ENCODE results near the gene TNS1. TPM values are rescaled to one million over a fixed set of nuclear protein-coding genes. Genes with fewer than 3 reads are reported as not detected.

TNS1 gene
- total and polyA plus RNA-seq, 4 donors = 67.0 to 377 (median 208) TPM

- TF ChIP-seq CTCF (IDR thresholded peaks at IDR 0.05; ENCODE audit: control extremely low read depth, extremely low read depth) = no peak
- no peak for DNase-seq
Measured at GRCh38 chr2:217872319-217872718, 130.5 kb downstream of the TNS1 start.

GRCh38 chr2:217870528-217871011 is 132.2 kb downstream of the TNS1 start:
- Histone ChIP-seq H3K27ac (ENCODE audit: low read depth in 1 of 2, low read length in 1 of 2) (peak overlapping the region in 1 of 2 donors; percentile 58), H3K9me3 (ENCODE audit: control insufficient read depth in 4 of 4, insufficient read depth in 3 of 4, low read length in 3 of 4) (peaks cover 0 to 3% (median 0%) of the 10 kb centered on the region in 4 donors), H3K4me3 (no peak overlapping the region), H3K27me3 (ENCODE audit: control insufficient read depth in 3 of 3, insufficient read depth in 3 of 3, low read length in 2 of 3) (no peaks in the 10 kb centered on the region), H3K9ac (ENCODE audit: insufficient read depth in 1 of 2, low read length in 2 of 2) (no peak overlapping the region), H3K4me1 (ENCODE audit: control insufficient read depth in 5 of 5, insufficient read depth in 5 of 5, low read length in 5 of 5) (no peaks in the 10 kb centered on the region), H3K36me3 (ENCODE audit: control insufficient read depth in 4 of 4, insufficient read depth in 4 of 4, low read length in 4 of 4) (peaks cover 28 to 72% (median 42%) of the 10 kb centered on the region in 4 donors)
- no peak for ATAC-seq (ENCODE audit: insufficient read depth, low FRiP score)
- no peak for DNase-seq
- no peak for TF ChIP-seq CTCF (IDR thresholded peaks at IDR 0.05; ENCODE audit: control extremely low read depth, extremely low read depth)
- 87 to 94% methylated on average over 13 of the region's 13 CpGs for WGBS, 2 donors

More at GRCh38 chr2:217872319-217872718, 130.5 kb downstream of the TNS1 start:
- Histone ChIP-seq H3K9me3 (ENCODE audit: control insufficient read depth in 4 of 4, insufficient read depth in 3 of 4, low read length in 3 of 4) (peaks cover 0 to 3% (median 0%) of the 10 kb centered on the region in 4 donors), H3K27me3 (ENCODE audit: control insufficient read depth in 3 of 3, insufficient read depth in 3 of 3, low read length in 2 of 3) (no peaks in the 10 kb centered on the region), H3K27ac (ENCODE audit: low read depth in 1 of 2, low read length in 1 of 2) (no peak overlapping the region), H3K36me3 (ENCODE audit: control insufficient read depth in 4 of 4, insufficient read depth in 4 of 4, low read length in 4 of 4) (peaks cover 23 to 74% (median 37%) of the 10 kb centered on the region in 4 donors), H3K9ac (ENCODE audit: insufficient read depth in 1 of 2, low read length in 2 of 2) (no peak overlapping the region), H3K4me1 (ENCODE audit: control insufficient read depth in 5 of 5, insufficient read depth in 5 of 5, low read length in 5 of 5) (no peaks in the 10 kb centered on the region), H3K4me3 (no peak overlapping the region)
- WGBS, 2 donors = 66 to 86% methylated on average over 2 of the region's 2 CpGs
- no peak for ATAC-seq (ENCODE audit: insufficient read depth, low FRiP score)

DNA sequence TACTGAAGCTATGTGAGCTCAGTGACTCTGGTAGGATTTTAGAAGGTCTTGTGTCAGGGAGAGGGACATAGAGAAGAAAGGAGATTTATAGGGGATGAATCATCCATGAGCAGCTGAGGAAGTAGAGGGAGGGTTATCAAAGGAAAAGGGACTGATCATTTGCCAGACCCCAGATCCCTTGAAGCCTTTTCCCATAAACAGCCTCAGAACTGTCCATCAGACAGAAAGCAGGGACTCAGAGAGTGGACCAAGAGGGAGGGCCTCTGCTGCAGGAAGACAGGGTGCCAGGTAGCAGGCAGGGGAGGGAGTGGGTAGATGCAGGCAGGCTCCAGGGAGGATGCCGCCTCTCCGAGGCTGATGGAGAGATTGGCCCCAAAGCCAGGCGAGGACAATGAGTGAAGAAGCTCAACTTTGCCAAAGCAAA is 133.9 kb downstream of the TNS1 start:
- DNase-seq (no peak), ATAC-seq (ENCODE audit: insufficient read depth, low FRiP score) (no peak)
- TF ChIP-seq CTCF (IDR thresholded peaks at IDR 0.05; ENCODE audit: control extremely low read depth, extremely low read depth) = no peak
- H3K36me3 ChIP-seq (ENCODE audit: control insufficient read depth in 4 of 4, insufficient read depth in 4 of 4, low read length in 4 of 4) = peaks cover 26 to 74% (median 44%) of the 10 kb centered on the region in 4 donors
- WGBS, 2 donors = 82 to 91% methylated on average over 3 of the region's 3 CpGs
- H3K4me1 ChIP-seq (ENCODE audit: control insufficient read depth in 5 of 5, insufficient read depth in 5 of 5, low read length in 5 of 5) = peaks cover 0 to 4% (median 0%) of the 10 kb centered on the region in 5 donors
- no peaks in the 10 kb centered on the region for H3K27me3 ChIP-seq (ENCODE audit: control insufficient read depth in 3 of 3, insufficient read depth in 3 of 3, low read length in 2 of 3)
- H3K9ac ChIP-seq (ENCODE audit: insufficient read depth in 1 of 2, low read length in 2 of 2) = no peak overlapping the region
- no peaks in the 10 kb centered on the region for H3K9me3 ChIP-seq (ENCODE audit: control insufficient read depth in 4 of 4, insufficient read depth in 3 of 4, low read length in 3 of 4)
- H3K4me3 ChIP-seq = no peak overlapping the region
- H3K27ac ChIP-seq (ENCODE audit: low read depth in 1 of 2, low read length in 1 of 2) = no peak overlapping the region
